A549 (cell line): ENCODE measurements around the gene ZNF407. TPM values are rescaled to one million over a fixed set of nuclear protein-coding genes. Genes with fewer than 3 reads are reported as not detected.

Experiments
- ATAC-seq, 2 experiments: fragments of 200-7000 bp in 1 of 2; fragments of >200 bp in 1 of 2; cut with Nextera tagmentation in 1 of 2; cut with Tn5 transposase in 1 of 2; 3 replicates each; pipeline versions ENCODE4 v1.8.0 to v1.9.1; 2018 to 2020; ENCODE audit warnings: mild to moderate bottlenecking in 1 of 2, moderate library complexity in 1 of 2
- CTCF ChIA-PET: fragments of 300-600 bp; sonication (Branson Sonifier 250); formaldehyde crosslinking; extraction: SDS; loops from one replicate; lab custom pipeline; 2021; ENCODE audit warnings: antibody characterized with exemption, inconsistent platforms; lab: Yijun Ruan, JAX
- POLR2A ChIA-PET: fragments of 350-600 bp; formaldehyde crosslinking; extraction: SDS; loops from one replicate; lab custom pipeline; 2021; ENCODE audit warnings: antibody characterized with exemption, inconsistent platforms; lab: Yijun Ruan, JAX
- DNase-seq, 2 experiments: peaks; one replicate each; pipeline versions ENCODE4 v3.0.0 to v3.0.0-alpha.2; 2011 to 2016; ENCODE audit warnings: low read depth in 1 of 2, low spot score in 1 of 2
- FAIRE-seq: peaks from 2 replicates; lab custom pipeline; 2011; peaks lifted over from hg19 to GRCh38; lab: Jason Lieb, UNC
- H3K27ac ChIP-seq, 2 experiments: fragments of >200 bp; sonication (Bioruptor Twin); formaldehyde crosslinking; 3 replicates each; pipeline ENCODE4 v1.5.1; 2016 to 2017
- H3K4me1 ChIP-seq: fragments of >200 bp; sonication (Bioruptor Twin); formaldehyde crosslinking; 3 replicates; pipeline ENCODE4 v1.6.1; 2016
- H3K4me2 ChIP-seq: fragments of >200 bp; sonication (Bioruptor Twin); formaldehyde crosslinking; 3 replicates; pipeline ENCODE4 v1.6.1; 2016
- H3K4me3 ChIP-seq: fragments of >200 bp; sonication (Bioruptor Twin); formaldehyde crosslinking; 3 replicates; pipeline ENCODE4 v1.5.1; 2016
- H3K9me3 ChIP-seq: fragments of >200 bp; sonication (Bioruptor Twin); formaldehyde crosslinking; 3 replicates; pipeline ENCODE4 v1.6.1; 2016
- BHLHE40 ChIP-seq: IDR thresholded peaks from 2 replicates; pipeline ENCODE4 v1.6.1; 2012; ENCODE audit warnings: low read depth, low read length, inconsistent platforms
- CBX2 ChIP-seq: fragments of 200-600 bp; sonication (generic); IDR thresholded peaks from 2 replicates; pipeline ENCODE4 v1.6.1; 2016; ENCODE audit warnings: low read depth, mild to moderate bottlenecking, borderline replicate concordance
- CEBPB ChIP-seq, 2 experiments: fragments of >200 bp in 1 of 2; sonication (Bioruptor Twin) in 1 of 2; formaldehyde crosslinking in 1 of 2; IDR thresholded peaks; 2 replicates each; pipeline ENCODE4 v1.6.1; 2012 to 2016
- CHD4 ChIP-seq: fragments of 200-600 bp; sonication (generic); IDR thresholded peaks from 2 replicates; pipeline ENCODE4 v1.6.1; 2016; ENCODE audit warnings: antibody characterized with exemption, mild to moderate bottlenecking, borderline replicate concordance
- HOXA7 ChIP-seq: fragments of 250-450 bp; sonication (Bioruptor Pico); IDR thresholded peaks from 2 replicates; pipeline ENCODE4 v1.5.0; 2020; ENCODE audit warnings: mild to moderate bottlenecking, moderate library complexity
- JUN ChIP-seq, 2 experiments: fragments of >200 bp; sonication (Bioruptor Twin); formaldehyde crosslinking; IDR thresholded peaks; 2 replicates in 1 of 2; 3 replicates in 1 of 2; pipeline ENCODE4 v1.6.1; 2016 to 2017
- KDM5A ChIP-seq: fragments of 200-600 bp; sonication (generic); IDR thresholded peaks from 2 replicates; pipeline ENCODE4 v1.6.1; 2016; ENCODE audit warnings: antibody characterized with exemption, mild to moderate bottlenecking
- NR3C1 ChIP-seq: fragments of >200 bp; sonication (Bioruptor Twin); formaldehyde crosslinking; IDR thresholded peaks from 3 replicates; pipeline ENCODE4 v1.6.1; 2017
- POLR2A ChIP-seq: IDR thresholded peaks from 2 replicates; pipeline ENCODE4 v1.6.1; 2012; ENCODE audit warnings: mild to moderate bottlenecking, low read length
- TP53 ChIP-seq: fragments of 250-450 bp; sonication (Bioruptor Pico); IDR thresholded peaks from 2 replicates; pipeline ENCODE4 v1.5.0; 2021; ENCODE audit warnings: mild to moderate bottlenecking, moderate library complexity
- WGBS: methylation state at CpG from one replicate; pipeline ENCODE4 v1.1.6; 2017; ENCODE audit errors: missing lambda C conversion rate; 5-methylcytosine and 5-hydroxymethylcytosine counted together
- polyA plus RNA-seq, 4 experiments: library from polyadenylated mRNA; depleted of rRNA in 3 of 4; stranded (reverse); fragments of >200 nt; fragmentation: RNase III in 1 of 4; extraction: RNeasy Plus Mini Kit Qiagen cat#74134 plus additional on column Dnase treatment in 1 of 4; gene quantifications; 2 replicates in 3 of 4; 3 replicates in 1 of 4; pipeline ENCODE4 v1.2.3, GENCODE V29; 2011 to 2017
- TF ChIP-seq, protein P1 (sequence below): fragments of 250-450 bp; sonication (Bioruptor Pico); IDR thresholded peaks from 2 replicates; pipeline ENCODE4 v1.5.0; 2021; ENCODE audit warnings: mild to moderate bottlenecking, moderate library complexity, borderline replicate concordance
- TF ChIP-seq, protein P2 (sequence below): fragments of 450-650 bp; IDR thresholded peaks from 2 replicates; pipeline ENCODE4 v1.6.1; 2014; ENCODE audit warnings: antibody characterized with exemption
- TF ChIP-seq, protein P3 (sequence below): fragments of 150-350 bp; IDR thresholded peaks from 2 replicates; pipeline ENCODE4 v1.6.1; 2014; ENCODE audit warnings: low read depth, mild to moderate bottlenecking, low read length

Gene ZNF407
- polyA plus RNA-seq, 2 of the 4 experiments (the other 2 are of a cell fraction), result 2.5 to 3.0 TPM

DNA sequence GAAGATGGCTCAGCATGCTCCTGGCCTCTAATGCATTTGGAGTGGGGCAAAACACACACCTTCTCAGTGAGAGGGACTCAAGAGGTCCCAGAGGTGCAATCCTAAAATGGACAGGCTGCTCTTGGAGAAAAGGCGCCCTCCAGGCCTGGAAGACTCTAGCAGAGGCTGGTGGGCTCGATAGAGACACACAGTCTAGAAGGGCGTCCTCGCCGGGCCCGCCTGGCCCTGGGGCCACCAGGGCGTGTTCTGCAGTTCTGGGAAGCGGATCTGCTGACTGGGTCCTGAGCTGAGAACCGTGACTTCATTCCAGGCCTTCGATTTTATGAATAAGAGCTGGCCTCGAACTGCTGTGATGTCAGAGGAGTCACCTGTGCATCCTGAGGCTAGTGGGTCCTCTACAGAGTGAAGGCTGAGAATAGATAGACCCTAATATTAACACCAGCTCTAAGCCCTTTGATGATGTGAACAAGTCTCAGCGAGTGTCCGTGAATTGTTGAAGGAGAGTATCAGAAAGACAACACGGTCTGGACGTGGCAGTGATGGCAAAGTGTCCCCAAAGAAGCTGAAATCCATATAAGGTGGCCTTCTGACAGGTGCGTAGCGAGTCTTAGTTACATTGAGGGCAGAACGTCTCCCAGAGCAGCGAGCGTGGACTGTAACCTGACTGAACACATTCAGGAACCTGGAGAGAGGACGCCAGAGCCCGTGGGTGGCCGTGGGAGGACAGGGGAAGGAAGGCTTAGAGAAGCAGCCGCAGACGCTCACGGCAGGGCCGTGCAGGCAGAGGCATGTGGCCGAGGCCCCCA lies 474.4 kb downstream of the ZNF407 start:
- ChIA-PET CTCF (no interaction called here), POLR2A (no interaction called here)
- Histone ChIP-seq H3K27ac (no peak overlapping the region; a peak in 1 of 6 replicates), H3K4me3 (no peak overlapping the region), H3K4me1 (peaks cover 12% of the 10 kb centered on the region), H3K9me3 (no peaks in the 10 kb centered on the region), H3K4me2 (no peak overlapping the region)
- 94% methylated on average over 18 of the region's 28 CpGs for WGBS
- ATAC-seq, result no peak
- TF ChIP-seq CBX2, result no peak
- FAIRE-seq, result no peak
- no peak for DNase-seq

DNA sequence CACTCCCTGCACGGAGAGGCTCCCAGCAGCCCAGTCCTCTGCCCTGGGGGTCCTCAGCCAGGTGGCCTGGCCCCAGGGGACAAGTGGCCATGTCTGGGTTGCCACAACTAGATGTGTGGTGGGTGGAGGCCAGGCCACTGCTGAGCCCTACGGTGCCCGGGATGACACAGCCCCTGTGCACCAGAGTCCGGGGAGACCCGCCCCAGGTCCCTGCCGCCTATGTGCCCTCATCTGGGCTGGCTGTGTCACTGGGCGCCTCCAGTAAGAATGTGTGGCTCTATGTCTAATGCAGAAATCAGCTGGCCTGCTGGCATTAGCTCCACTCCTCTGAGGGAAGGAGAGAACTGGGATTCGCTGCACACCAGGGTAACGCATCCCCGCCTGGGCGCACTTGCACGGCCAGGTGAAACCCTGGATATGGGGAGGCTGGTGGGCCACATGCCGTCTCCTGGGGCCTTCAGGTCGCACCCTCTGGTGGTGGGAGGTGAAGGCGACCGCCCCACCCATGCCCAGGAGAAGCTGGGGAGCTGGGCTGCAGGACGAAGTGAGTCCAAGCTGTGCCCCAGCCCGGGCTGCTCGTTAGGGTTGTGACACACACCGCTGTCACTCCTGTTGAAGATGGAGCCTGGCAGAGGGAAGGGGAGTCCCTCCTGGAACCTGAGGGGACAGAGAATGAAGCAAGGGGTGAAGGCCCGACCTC lies 475.2 kb downstream of the ZNF407 start:
- 86% methylated on average over 1 of the region's 21 CpGs for whole genome bisulfite sequencing
- no peak overlapping the region for H3K27ac ChIP-seq
- ChIA-PET CTCF (no interaction called here), POLR2A (no interaction called here)
- peaks cover 12% of the 10 kb centered on the region for H3K4me1 ChIP-seq
- DNase-seq (no peak), ATAC-seq (no peak), FAIRE-seq (no peak)
- no peaks in the 10 kb centered on the region for H3K9me3 ChIP-seq
- no peak overlapping the region for H3K4me3 ChIP-seq
- no peak overlapping the region for H3K4me2 ChIP-seq
- TF ChIP-seq CHD4 (no peak), TP53 (CRISPR knock-in tag) (no peak), JUN (IDR thresholded peaks at IDR 0.05) (no peak), CEBPB (IDR thresholded peaks at IDR 0.05) (no peak), HOXA7 (CRISPR knock-in tag) (no peak)
- TF ChIP-seq, protein P1, sequence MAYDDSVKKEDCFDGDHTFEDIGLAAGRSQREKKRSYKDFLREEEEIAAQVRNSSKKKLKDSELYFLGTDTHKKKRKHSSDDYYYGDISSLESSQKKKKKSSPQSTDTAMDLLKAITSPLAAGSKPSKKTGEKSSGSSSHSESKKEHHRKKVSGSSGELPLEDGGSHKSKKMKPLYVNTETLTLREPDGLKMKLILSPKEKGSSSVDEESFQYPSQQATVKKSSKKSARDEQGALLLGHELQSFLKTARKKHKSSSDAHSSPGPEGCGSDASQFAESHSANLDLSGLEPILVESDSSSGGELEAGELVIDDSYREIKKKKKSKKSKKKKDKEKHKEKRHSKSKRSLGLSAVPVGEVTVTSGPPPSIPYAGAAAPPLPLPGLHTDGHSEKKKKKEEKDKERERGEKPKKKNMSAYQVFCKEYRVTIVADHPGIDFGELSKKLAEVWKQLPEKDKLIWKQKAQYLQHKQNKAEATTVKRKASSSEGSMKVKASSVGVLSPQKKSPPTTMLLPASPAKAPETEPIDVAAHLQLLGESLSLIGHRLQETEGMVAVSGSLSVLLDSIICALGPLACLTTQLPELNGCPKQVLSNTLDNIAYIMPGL, result no peak
- TF ChIP-seq, protein P2, sequence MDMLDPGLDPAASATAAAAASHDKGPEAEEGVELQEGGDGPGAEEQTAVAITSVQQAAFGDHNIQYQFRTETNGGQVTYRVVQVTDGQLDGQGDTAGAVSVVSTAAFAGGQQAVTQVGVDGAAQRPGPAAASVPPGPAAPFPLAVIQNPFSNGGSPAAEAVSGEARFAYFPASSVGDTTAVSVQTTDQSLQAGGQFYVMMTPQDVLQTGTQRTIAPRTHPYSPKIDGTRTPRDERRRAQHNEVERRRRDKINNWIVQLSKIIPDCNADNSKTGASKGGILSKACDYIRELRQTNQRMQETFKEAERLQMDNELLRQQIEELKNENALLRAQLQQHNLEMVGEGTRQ, result no peak
- TF ChIP-seq, protein P3, sequence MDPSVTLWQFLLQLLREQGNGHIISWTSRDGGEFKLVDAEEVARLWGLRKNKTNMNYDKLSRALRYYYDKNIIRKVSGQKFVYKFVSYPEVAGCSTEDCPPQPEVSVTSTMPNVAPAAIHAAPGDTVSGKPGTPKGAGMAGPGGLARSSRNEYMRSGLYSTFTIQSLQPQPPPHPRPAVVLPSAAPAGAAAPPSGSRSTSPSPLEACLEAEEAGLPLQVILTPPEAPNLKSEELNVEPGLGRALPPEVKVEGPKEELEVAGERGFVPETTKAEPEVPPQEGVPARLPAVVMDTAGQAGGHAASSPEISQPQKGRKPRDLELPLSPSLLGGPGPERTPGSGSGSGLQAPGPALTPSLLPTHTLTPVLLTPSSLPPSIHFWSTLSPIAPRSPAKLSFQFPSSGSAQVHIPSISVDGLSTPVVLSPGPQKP, result no peak

DNA sequence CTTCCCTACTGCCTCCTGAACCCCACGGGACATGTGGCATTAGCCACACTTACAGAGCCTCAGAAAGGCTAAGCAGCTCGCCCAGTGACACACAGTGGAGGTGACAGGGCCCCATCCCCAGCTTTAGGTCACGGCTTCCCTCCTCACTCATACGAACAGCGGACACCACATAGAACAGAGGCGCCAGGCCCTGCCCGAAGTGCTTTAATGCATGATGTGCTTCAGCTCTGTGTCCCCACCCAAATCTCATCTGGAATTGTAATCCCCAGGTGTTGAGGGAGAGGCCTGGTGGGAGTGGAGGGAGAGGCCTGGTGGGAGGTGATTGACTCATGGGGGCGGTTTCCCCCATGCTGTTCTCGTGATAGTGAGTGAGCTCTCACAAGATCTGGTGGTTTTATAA lies 476.0 kb downstream of the ZNF407 start:
- no peak for ATAC-seq
- TF ChIP-seq BHLHE40, result no peak
- no peak for TF ChIP-seq KDM5A
- TF ChIP-seq POLR2A, result no peak
- TF ChIP-seq NR3C1, result no peak
- TF ChIP-seq, all 56 proteins: peak for 0
- H3K4me1 ChIP-seq, result peaks cover 12% of the 10 kb centered on the region
- H3K4me2 ChIP-seq, result no peak overlapping the region
- no peak for DNase-seq
- peaks cover 5% of the 10 kb centered on the region; the same call in 1 of the 3 replicates for H3K9me3 ChIP-seq
- ChIA-PET POLR2A (no interaction called here), CTCF (interaction anchor here (1.2 kb wide), 1 partner anchor 32 kb away, joined by 3 read pairs; no protein-coding TSS in a partner anchor)
- no peak overlapping the region for H3K4me3 ChIP-seq
- no peak for FAIRE-seq
- H3K27ac ChIP-seq, result no peak overlapping the region
- WGBS, result 72% methylated on average over 4 of the region's 9 CpGs
